ENCODE results near the gene SHISA3.
"Not testable (repeated sequence)": the region's sequence is repeated elsewhere in the genome, so short reads cannot be mapped to it uniquely, and the experiment has no call there.

The SHISA3 gene

GRCh38 chr4:42396752-42397634 lies at the start of gene SHISA3:
SHISA3 (plus strand) TSS chr4:42397488; CDS start chr4:42398057, 569 bp downstream.
- peak; percentile 76 for DNase-seq

- no peak for DNase-seq
Observed at GRCh38 chr4:42348247-42348646, 49.0 kb upstream of the SHISA3 start.

GRCh38 chr4:42348692-42349091 lies 48.6 kb upstream of the SHISA3 start:
- DNase-seq: no peak

- no peak for DNase-seq
Observed at GRCh38 chr4:42350611-42351182, 46.6 kb upstream of the SHISA3 start.

GRCh38 chr4:42352049-42352448 lies 45.2 kb upstream of the SHISA3 start:
- no peak for DNase-seq

GRCh38 chr4:42357325-42357724 lies 40.0 kb upstream of the SHISA3 start:
- DNase-seq: no peak

GRCh38 chr4:42359711-42360110 lies 37.6 kb upstream of the SHISA3 start:
- no peak for DNase-seq

GRCh38 chr4:42360256-42360669 lies 37.0 kb upstream of the SHISA3 start:
- DNase-seq: no peak

GRCh38 chr4:42361456-42361855 lies 35.8 kb upstream of the SHISA3 start:
- peak; percentile 7 for DNase-seq

- DNase-seq: no peak
Observed at GRCh38 chr4:42362591-42362990, 34.7 kb upstream of the SHISA3 start.

GRCh38 chr4:42363614-42364013 lies 33.7 kb upstream of the SHISA3 start:
- no peak for DNase-seq

GRCh38 chr4:42364266-42365053 lies 32.8 kb upstream of the SHISA3 start:
- DNase-seq: no peak

GRCh38 chr4:42366959-42367358 lies 30.3 kb upstream of the SHISA3 start:
- DNase-seq: no peak

GRCh38 chr4:42369489-42369888 lies 27.8 kb upstream of the SHISA3 start:
- no peak for DNase-seq

- no peak for DNase-seq
Observed at GRCh38 chr4:42371305-42372252, 25.7 kb upstream of the SHISA3 start.

- DNase-seq: not testable (repeated sequence)
Observed at GRCh38 chr4:42372303-42372702, 25.0 kb upstream of the SHISA3 start.

- no peak for DNase-seq
Observed at GRCh38 chr4:42377497-42377896, 19.8 kb upstream of the SHISA3 start.

GRCh38 chr4:42381666-42382065 lies 15.6 kb upstream of the SHISA3 start:
- DNase-seq: no peak

- DNase-seq: no peak
Observed at GRCh38 chr4:42385516-42385915, 11.8 kb upstream of the SHISA3 start.

GRCh38 chr4:42390622-42391354 lies 6.5 kb upstream of the SHISA3 start:
- DNase-seq: no peak

GRCh38 chr4:42391355-42391664 lies 6.0 kb upstream of the SHISA3 start:
- peak; percentile 12 for DNase-seq

GRCh38 chr4:42391981-42392380 lies 5.3 kb upstream of the SHISA3 start:
- peak; percentile 38 for DNase-seq
